Measurements from ENCODE around the gene CD300A. TPM values are rescaled to one million over a fixed set of nuclear protein-coding genes. Genes with fewer than 3 reads are reported as not detected.
A peak's percentile ranks its signal among the peaks of the same experiment; 100 is the strongest.

The CD300A gene
- total RNA-seq, result 1 to 10 TPM in 2 of 4 donors, not detected in 2; 1.4 to 2.5 TPM

GRCh38 chr17:74466111-74466827 lies at the start of gene CD300A:
Gene CD300A, plus strand, starts transcription at chr17:74466634. Its CDS starts 70 bp downstream, at chr17:74466704.
- Histone ChIP-seq H3K27me3 (no peaks in the 10 kb centered on the region), H3K4me3 (peak within 1 kb of the TSS in 1 of 4 donors; percentile 30), H3K9me3 (no peaks in the 10 kb centered on the region), H3K27ac (peak within 1 kb of the TSS in 1 of 4 donors; percentile 34), H3K4me1 (no peaks in the 10 kb centered on the region), H3K36me3 (no peaks in the 10 kb centered on the region)
- in situ Hi-C loops (cut with MboI; ENCODE audit: low sequenced_read_pairs in 4 of 4), result no loop called here
- no peak for ATAC-seq
- intact Hi-C loops (cut with DNase I; ENCODE audit: low total_unique reads), result loop anchor here (5.0 kb wide), 1 partner anchor 66 kb away; the partner anchor contains the start of gene CD300LB
- TF ChIP-seq POLR2A (IDR thresholded peaks at IDR 0.05), result peak in 1 of 2 donors; percentile 14
- TF ChIP-seq, protein P1, sequence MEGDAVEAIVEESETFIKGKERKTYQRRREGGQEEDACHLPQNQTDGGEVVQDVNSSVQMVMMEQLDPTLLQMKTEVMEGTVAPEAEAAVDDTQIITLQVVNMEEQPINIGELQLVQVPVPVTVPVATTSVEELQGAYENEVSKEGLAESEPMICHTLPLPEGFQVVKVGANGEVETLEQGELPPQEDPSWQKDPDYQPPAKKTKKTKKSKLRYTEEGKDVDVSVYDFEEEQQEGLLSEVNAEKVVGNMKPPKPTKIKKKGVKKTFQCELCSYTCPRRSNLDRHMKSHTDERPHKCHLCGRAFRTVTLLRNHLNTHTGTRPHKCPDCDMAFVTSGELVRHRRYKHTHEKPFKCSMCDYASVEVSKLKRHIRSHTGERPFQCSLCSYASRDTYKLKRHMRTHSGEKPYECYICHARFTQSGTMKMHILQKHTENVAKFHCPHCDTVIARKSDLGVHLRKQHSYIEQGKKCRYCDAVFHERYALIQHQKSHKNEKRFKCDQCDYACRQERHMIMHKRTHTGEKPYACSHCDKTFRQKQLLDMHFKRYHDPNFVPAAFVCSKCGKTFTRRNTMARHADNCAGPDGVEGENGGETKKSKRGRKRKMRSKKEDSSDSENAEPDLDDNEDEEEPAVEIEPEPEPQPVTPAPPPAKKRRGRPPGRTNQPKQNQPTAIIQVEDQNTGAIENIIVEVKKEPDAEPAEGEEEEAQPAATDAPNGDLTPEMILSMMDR (IDR thresholded peaks at IDR 0.05 in 4 of 5, conservative IDR thresholded peaks at IDR 0.05 in 1 of 5), result no peak
- peak in 1 of 2 donors; percentile 38 for DNase-seq

DNA sequence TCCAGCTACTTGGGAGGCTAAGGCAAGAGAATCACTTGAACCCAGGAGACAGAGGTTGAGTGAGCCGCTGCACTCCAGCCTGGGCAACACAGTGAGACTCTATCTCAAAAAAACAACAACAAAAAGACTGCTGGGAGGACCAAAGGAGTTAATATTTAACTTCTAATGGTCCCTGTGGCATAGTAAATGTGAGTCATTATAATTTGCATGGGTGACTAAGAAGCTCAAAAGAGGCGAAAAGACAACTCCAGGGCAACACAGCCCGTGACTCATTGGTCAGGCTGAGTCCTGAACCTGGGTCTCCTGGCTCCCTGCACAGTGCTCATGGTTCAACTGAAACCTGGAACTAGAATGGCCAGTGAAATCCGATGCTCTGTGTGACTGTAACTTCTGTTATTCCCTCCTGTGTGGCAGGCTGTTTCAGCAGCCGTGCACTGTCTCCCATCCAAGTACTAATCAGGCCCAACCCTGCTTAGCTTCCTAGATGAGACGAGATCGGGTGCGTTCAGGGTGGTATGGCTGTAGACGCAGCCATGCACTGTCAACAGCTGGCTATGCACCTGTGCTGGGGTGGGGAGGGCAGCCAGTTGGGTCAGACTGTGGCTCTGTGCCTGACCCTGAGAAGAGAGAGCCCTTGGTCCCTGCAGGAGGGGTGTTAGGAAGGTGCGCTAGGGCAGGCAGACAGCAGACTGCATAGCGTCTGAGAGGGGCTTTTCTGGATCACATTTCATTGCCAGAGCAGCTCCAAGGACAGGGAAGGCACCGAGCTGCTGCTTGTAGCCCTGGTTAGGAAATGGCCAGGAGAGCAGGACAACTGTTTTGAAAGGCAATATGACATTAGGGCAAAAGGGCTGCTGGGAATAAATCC lies 49.0 kb upstream of the CD300A start:
- H3K27ac ChIP-seq, result peak overlapping the region; percentile 68 to 84 (median 74)
- intact Hi-C loops (cut with DNase I; ENCODE audit: low total_unique reads), result no loop called here
- ATAC-seq, result peak; percentile 83 to 94

GRCh38 chr17:74419928-74420411 lies 46.5 kb upstream of the CD300A start:
- Histone ChIP-seq H3K27ac (no peak overlapping the region), H3K27me3 (no peaks in the 10 kb centered on the region), H3K4me1 (peaks cover 17 to 24% of the 10 kb centered on the region in 2 donors), H3K36me3 (no peaks in the 10 kb centered on the region), H3K4me3 (no peak overlapping the region), H3K9me3 (no peaks in the 10 kb centered on the region)
- DNase-seq (no peak), ATAC-seq (no peak)
- in situ Hi-C loops (cut with MboI; ENCODE audit: low sequenced_read_pairs in 4 of 4), result no loop called here
- intact Hi-C loops (cut with DNase I; ENCODE audit: low total_unique reads), result no loop called here
- TF ChIP-seq, protein P1 (IDR thresholded peaks at IDR 0.05 in 4 of 5, conservative IDR thresholded peaks at IDR 0.05 in 1 of 5), result no peak
- TF ChIP-seq POLR2A (IDR thresholded peaks at IDR 0.05), result no peak

More for the DNA sequence above, 49.0 kb upstream of the CD300A start:
- Histone ChIP-seq H3K27me3 (no peaks in the 10 kb centered on the region), H3K9me3 (no peaks in the 10 kb centered on the region), H3K4me1 (peaks cover 7 to 15% of the 10 kb centered on the region in 2 donors), H3K4me3 (no peak overlapping the region), H3K36me3 (no peaks in the 10 kb centered on the region)
- TF ChIP-seq, protein P1 (IDR thresholded peaks at IDR 0.05 in 4 of 5, conservative IDR thresholded peaks at IDR 0.05 in 1 of 5), result no peak
- TF ChIP-seq POLR2A (IDR thresholded peaks at IDR 0.05), result no peak
- DNase-seq, result peak; percentile 47 to 79
- in situ Hi-C loops (cut with MboI; ENCODE audit: low sequenced_read_pairs in 4 of 4), result no loop called here

DNA sequence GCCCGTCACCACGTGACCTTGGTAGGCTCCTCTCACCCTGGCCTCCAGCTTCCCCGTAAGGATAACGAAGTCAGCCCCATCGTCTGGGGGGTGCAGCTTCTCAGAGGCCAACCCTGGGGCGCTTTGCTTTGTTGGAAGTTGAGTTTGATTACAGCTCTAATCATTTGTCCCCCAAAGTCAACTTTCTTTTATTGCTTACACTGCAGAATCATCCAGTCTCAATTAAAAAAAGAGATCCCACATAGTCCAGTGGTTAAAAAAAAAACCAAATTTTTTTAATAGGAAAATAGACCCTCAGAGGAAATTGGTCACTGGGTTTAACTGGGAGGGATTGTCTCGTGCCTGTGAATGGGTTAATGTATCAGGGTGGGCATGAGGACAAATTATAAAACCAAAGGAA lies 42.3 kb upstream of the CD300A start:
- Histone ChIP-seq H3K4me1 (peaks cover 48 to 49% of the 10 kb centered on the region in 2 donors), H3K27me3 (no peaks in the 10 kb centered on the region), H3K4me3 (peak overlapping the region in 2 of 4 donors; percentile 5 to 31), H3K9me3 (no peaks in the 10 kb centered on the region), H3K27ac (peak overlapping the region; percentile 96 to 99 (median 98)), H3K36me3 (no peaks in the 10 kb centered on the region)
- intact Hi-C loops (cut with DNase I; ENCODE audit: low total_unique reads), result loop anchor here (1.0 kb wide), 1 partner anchor 29 kb away; no protein-coding TSS in a partner anchor
- no peak for TF ChIP-seq POLR2A (IDR thresholded peaks at IDR 0.05)
- TF ChIP-seq, protein P1 (IDR thresholded peaks at IDR 0.05 in 4 of 5, conservative IDR thresholded peaks at IDR 0.05 in 1 of 5), result no peak
- ATAC-seq (no peak), DNase-seq (no peak)
- in situ Hi-C loops (cut with MboI; ENCODE audit: low sequenced_read_pairs in 4 of 4), result no loop called here
